Fibroblast of skin of abdomen (primary cell): ENCODE results near the gene RAB19.
"Not testable (repeated sequence)": the region's sequence is repeated elsewhere in the genome, so short reads cannot be mapped to it uniquely, and the experiment has no call there.

Experiments used
- DNase-seq: peaks from one replicate; pipeline ENCODE4 v3.0.0-alpha.2; 2013

RAB19 gene

GRCh38 chr7:140453785-140454656 lies 50.2 kb downstream of the RAB19 start:
- not testable (repeated sequence) for DNase-seq

- no peak for DNase-seq
Measured at GRCh38 chr7:140454657-140455015, 50.8 kb downstream of the RAB19 start.

DNA sequence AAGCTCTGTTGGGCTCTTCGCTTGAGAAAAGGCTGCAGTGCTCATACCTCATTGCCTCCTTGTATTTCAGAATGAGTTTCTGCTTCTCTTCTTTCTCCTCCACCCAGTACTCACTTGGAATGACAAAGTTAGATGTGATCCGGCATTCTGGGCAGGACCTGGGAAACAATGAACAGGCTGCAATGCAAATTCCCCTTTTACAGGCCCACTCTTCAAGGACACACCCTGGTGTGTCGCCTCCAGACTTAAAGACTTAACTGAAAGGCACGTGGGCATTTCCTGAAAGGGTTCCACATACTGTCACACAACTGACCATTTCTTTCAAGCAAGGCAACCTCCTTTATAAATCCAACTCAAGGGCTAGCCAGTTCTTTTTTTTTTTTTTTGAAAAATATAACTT lies 51.9 kb downstream of the RAB19 start:
- no peak for DNase-seq

- DNase-seq, result no peak
Measured at GRCh38 chr7:140456551-140457051, 52.7 kb downstream of the RAB19 start.

DNA sequence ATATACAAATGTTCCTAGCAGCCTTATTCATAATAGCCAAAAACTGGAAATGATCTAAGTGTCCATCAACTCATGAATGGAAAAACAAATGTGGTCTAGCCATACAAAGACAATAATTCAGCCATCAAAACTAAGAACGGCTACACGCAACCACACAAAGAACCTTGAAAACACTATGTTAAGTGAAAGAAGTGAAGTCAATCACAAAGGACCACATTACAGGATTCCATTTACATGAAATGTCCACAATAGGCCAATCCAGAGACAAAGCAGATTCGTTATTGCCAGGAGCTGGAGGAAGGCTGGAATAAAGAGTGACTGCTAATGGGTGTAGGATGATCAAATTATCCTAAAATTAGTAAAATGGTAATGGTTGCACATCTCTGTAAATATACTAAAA lies 54.3 kb downstream of the RAB19 start:
- DNase-seq, result no peak

- no peak for DNase-seq
Measured at GRCh38 chr7:140458916-140459315, 55.1 kb downstream of the RAB19 start.

GRCh38 chr7:140463111-140463510 lies 59.3 kb downstream of the RAB19 start:
- no peak for DNase-seq

DNA sequence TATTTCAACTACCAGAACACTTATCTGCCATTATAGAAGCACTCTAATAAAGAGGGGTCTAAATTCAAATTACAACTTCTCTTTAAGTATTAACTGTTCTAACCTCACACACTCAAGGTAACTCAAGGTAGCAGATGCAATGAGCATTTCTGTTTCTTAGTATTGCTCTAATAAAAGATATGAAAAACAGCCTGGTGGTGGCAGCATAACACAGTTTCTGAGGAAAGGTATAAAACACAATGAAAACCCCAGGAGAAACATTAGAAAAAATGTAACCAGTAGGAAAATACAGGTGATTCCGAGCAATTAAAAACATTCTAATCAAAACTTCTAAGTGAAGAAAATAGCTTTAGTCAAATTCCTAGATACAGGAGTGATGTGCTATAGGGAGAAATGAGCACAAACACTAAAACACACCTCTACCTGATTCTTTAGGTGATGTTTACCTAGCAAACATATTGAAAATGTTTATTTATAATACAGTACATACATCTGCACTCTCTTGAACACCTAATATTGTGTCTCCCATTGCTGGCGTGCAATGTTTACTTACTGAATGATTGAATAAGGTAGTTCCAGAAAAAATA lies 72.0 kb downstream of the RAB19 start:
- peak; percentile 23 for DNase-seq

- no peak for DNase-seq
Measured at GRCh38 chr7:140476698-140477261, 72.9 kb downstream of the RAB19 start.
